MM.1S (cell line): Measurements from ENCODE around the gene SLC43A1.

Source experiments
- DNase-seq: peaks from one replicate; pipeline ENCODE4 v3.0.0-alpha.2; 2015
- H2AFZ ChIP-seq: fragments of 300-600 bp; sonication (generic); 2 replicates; pipeline ENCODE4 v1.6.0; 2016; ENCODE audit warnings: antibody characterized with exemption, low read length
- H3F3A ChIP-seq: fragments of 300-600 bp; sonication (generic); 2 replicates; pipeline ENCODE4 v1.6.1; 2016; ENCODE audit warnings: mild to moderate bottlenecking, antibody characterized with exemption, low read length, moderate library complexity, mixed read lengths; ENCODE audit not compliant: insufficient read depth
- H3K27ac ChIP-seq: fragments of 300-600 bp; sonication (generic); 2 replicates; pipeline ENCODE4 v1.5.1; 2016; ENCODE audit warnings: mild to moderate bottlenecking, low read length
- H3K27me3 ChIP-seq: fragments of 300-600 bp; sonication (generic); replicated peaks from 2 replicates; pipeline ENCODE4 v1.6.0; 2016; ENCODE audit warnings: low read length; ENCODE audit not compliant: insufficient read depth
- H3K36me3 ChIP-seq: fragments of 300-600 bp; sonication (generic); replicated peaks from 2 replicates; pipeline ENCODE4 v1.6.1; 2016; ENCODE audit warnings: mild to moderate bottlenecking, low read length, mixed read lengths; ENCODE audit not compliant: insufficient read depth
- H3K4me1 ChIP-seq: fragments of 300-600 bp; sonication (generic); 2 replicates; pipeline ENCODE4 v1.6.1; 2016; ENCODE audit warnings: low read length, mixed read lengths
- H3K4me2 ChIP-seq: fragments of 300-600 bp; sonication (generic); 2 replicates; pipeline ENCODE4 v1.6.0; 2016; ENCODE audit warnings: low read depth, low read length
- H3K4me3 ChIP-seq: fragments of 300-600 bp; sonication (generic); 2 replicates; pipeline ENCODE4 v1.5.1; 2016; ENCODE audit warnings: low read length, mixed read lengths
- H3K79me2 ChIP-seq: fragments of 300-600 bp; sonication (generic); 2 replicates; pipeline ENCODE4 v1.6.1; 2016; ENCODE audit warnings: mixed run types, low read length, mixed read lengths
- H3K9ac ChIP-seq: fragments of 300-600 bp; sonication (generic); 2 replicates; pipeline ENCODE4 v1.6.1; 2016; ENCODE audit warnings: low read length, mixed read lengths
- H3K9me2 ChIP-seq: fragments of 300-600 bp; sonication (generic); replicated peaks from 2 replicates; pipeline ENCODE4 v1.6.1; 2016; ENCODE audit warnings: mild to moderate bottlenecking, low read length, mixed read lengths; ENCODE audit not compliant: insufficient read depth
- H3K9me3 ChIP-seq: fragments of 300-600 bp; sonication (generic); replicated peaks from 2 replicates; pipeline ENCODE4 v1.6.1; 2016; ENCODE audit warnings: mild to moderate bottlenecking, low read length, mixed read lengths; ENCODE audit not compliant: insufficient read depth
- H4K20me1 ChIP-seq: fragments of 300-600 bp; sonication (generic); 2 replicates; pipeline ENCODE4 v1.6.1; 2016; ENCODE audit warnings: mild to moderate bottlenecking, low read length, moderate library complexity, mixed read lengths; ENCODE audit not compliant: insufficient read depth
- CTCF ChIP-seq: fragments of 300-600 bp; sonication (generic); IDR thresholded peaks from 2 replicates; pipeline ENCODE4 v1.5.1; 2016; ENCODE audit warnings: antibody characterized with exemption, low read length, mixed read lengths
- EZH2 ChIP-seq: fragments of 300-600 bp; sonication (generic); optimal IDR thresholded peaks from 2 replicates; pipeline ENCODE3; 2017; ENCODE audit warnings: low read depth, mild to moderate bottlenecking, antibody characterized with exemption, low read length, mixed read lengths
- EZH2phosphoT487 ChIP-seq: fragments of 300-600 bp; sonication (generic); IDR thresholded peaks from 2 replicates; pipeline ENCODE4 v1.6.1; 2018; ENCODE audit warnings: antibody characterized with exemption, low read length

SLC43A1 gene

GRCh38 chr11:57467508-57468157 lies 47.9 kb downstream of the SLC43A1 start:
- Histone ChIP-seq H3K27me3 (no peaks in the 10 kb centered on the region), H3K4me2 (no peak overlapping the region), H2AFZ (no peak overlapping the region), H3K9me3 (no peaks in the 10 kb centered on the region), H3K9me2 (no peaks in the 10 kb centered on the region), H3K9ac (no peak overlapping the region), H3K4me3 (no peak overlapping the region), H3K36me3 (no peaks in the 10 kb centered on the region), H3F3A (no peaks in the 10 kb centered on the region), H3K27ac (no peak overlapping the region), H4K20me1 (no peaks in the 10 kb centered on the region), H3K4me1 (no peaks in the 10 kb centered on the region), H3K79me2 (no peaks in the 10 kb centered on the region)
- no peak for DNase-seq
- TF ChIP-seq EZH2: no peak
- no peak for TF ChIP-seq CTCF
- no peak for TF ChIP-seq EZH2phosphoT487

- DNase-seq: no peak
- Histone ChIP-seq H3K4me2 (no peak overlapping the region), H3K27ac (no peak overlapping the region)
Observed at GRCh38 chr11:57466680-57467079, 48.8 kb downstream of the SLC43A1 start.

GRCh38 chr11:57464539-57465181 lies 50.8 kb downstream of the SLC43A1 start:
- no peak for TF ChIP-seq EZH2phosphoT487
- no peak for TF ChIP-seq CTCF
- no peak for TF ChIP-seq EZH2
- H4K20me1 ChIP-seq: no peaks in the 10 kb centered on the region
- no peaks in the 10 kb centered on the region for H3K36me3 ChIP-seq
- H3K9me3 ChIP-seq: no peaks in the 10 kb centered on the region
- 0 out of 2 replicates have a peak, but pooled peaks cover 3% of the 10 kb centered on the region for H3F3A ChIP-seq
- no peak overlapping the region for H3K4me2 ChIP-seq
- peaks cover 4% of the 10 kb centered on the region for H3K27me3 ChIP-seq
- H3K79me2 ChIP-seq: no peaks in the 10 kb centered on the region
- H3K9ac ChIP-seq: no peak overlapping the region
- no peak overlapping the region for H2AFZ ChIP-seq
- no peak overlapping the region for H3K4me3 ChIP-seq
- H3K4me1 ChIP-seq: peaks cover 5% of the 10 kb centered on the region
- H3K27ac ChIP-seq: no peak overlapping the region
- no peaks in the 10 kb centered on the region for H3K9me2 ChIP-seq
- DNase-seq: no peak

More at GRCh38 chr11:57466680-57467079, 48.8 kb downstream of the SLC43A1 start:
- Histone ChIP-seq H3F3A (no peaks in the 10 kb centered on the region), H3K4me3 (no peak overlapping the region), H3K9ac (no peak overlapping the region), H3K36me3 (no peaks in the 10 kb centered on the region), H3K9me3 (no peaks in the 10 kb centered on the region), H3K4me1 (no peaks in the 10 kb centered on the region), H2AFZ (no peak overlapping the region), H3K79me2 (no peaks in the 10 kb centered on the region), H3K9me2 (no peaks in the 10 kb centered on the region), H3K27me3 (no peaks in the 10 kb centered on the region), H4K20me1 (no peaks in the 10 kb centered on the region)
- TF ChIP-seq EZH2: no peak
- no peak for TF ChIP-seq CTCF
- TF ChIP-seq EZH2phosphoT487: no peak
